Left colon (tissue), 2 donors: Measurements from ENCODE around the gene KRTAP5-5. TPM values are rescaled to one million over a fixed set of nuclear protein-coding genes. Genes with fewer than 3 reads are reported as not detected.
"Not testable (repeated sequence)": the region's sequence is repeated elsewhere in the genome, so short reads cannot be mapped to it uniquely, and the experiment has no call there.

ENCODE experiments used
- ATAC-seq: fragments of 200-7000 bp; cut with Tn5 transposase; one replicate; pipeline ENCODE4 v1.9.1; 2020; ENCODE audit warnings: mild to moderate bottlenecking, moderate library complexity
- DNase-seq, 2 donors: peaks; one replicate each; pipeline ENCODE4 v3.0.0-alpha.2; 2020
- intact Hi-C, 2 donors: fragments of 100-400 bp; cut with DNase I in 1 of 2; cut with micrococcal nuclease in 1 of 2; formaldehyde crosslinking; loops; one replicate each; pipeline versions ENCODE4 v1.11.2 to v1.14.0; 2022; cut with DNase I, micrococcal nuclease
- total RNA-seq, 2 donors: library from RNA; stranded (reverse); fragmentation: NEBNext Ultra II Directional; extraction: Animal tissue kit (Norgen Biotek cat#: 25700); gene quantifications; one replicate each; pipeline ENCODE4 v1.2.1, GENCODE V29; 2021
- donor health status: DM: no; HTN: no; CAD: no.
- donor health status: DM: yes; HTN: yes; CAD: no.

The KRTAP5-5 gene
- total RNA-seq, 2 donors from 2014 or later, result 0.28 to 0.43 TPM

DNA sequence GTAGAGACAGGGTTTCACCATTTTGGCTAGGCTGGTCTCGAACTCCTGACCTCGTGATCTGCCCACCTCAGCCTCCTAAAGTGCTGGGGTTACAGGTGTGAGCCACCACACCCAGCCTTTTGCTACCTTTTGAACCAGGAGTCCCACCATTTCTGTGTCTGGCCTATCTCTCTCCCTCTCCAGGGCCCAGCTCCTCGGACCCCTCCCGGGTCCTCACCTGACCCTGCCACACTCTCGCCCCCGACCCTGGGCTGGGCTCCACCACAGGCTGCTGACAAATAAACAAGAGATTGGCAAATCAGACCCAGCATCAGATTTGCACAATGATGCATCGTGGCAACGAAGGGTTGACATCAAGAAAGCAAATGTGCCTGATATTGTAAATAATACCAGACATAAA is 8.8 kb downstream of the KRTAP5-5 start:
- ATAC-seq (no peak), DNase-seq (no peak)
- intact Hi-C loops, result no loop called here

DNA sequence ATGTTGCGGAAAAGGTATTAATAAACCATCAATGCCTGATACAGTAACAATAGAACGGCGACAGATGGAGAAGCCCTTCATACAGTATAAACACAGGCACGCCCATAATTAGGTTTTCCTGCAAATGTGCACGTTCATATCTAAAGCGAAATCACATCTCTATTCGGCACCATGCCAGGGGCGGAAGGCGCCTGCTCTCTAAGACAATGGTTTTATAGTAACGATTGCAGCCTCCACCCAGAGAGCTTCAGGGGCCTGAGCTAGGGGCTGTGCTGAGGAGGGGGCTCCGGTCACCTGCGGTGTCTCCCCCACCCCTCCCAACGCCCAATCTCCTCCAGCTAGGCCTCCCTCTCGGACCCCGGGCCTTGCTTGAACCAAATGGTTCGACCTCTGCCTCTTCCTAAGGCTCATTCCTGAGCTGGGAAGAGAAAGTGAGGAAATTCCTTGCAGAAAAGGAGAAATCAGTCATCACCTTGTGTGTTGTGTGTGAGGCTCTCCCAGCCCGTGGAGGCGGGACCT is 9.6 kb downstream of the KRTAP5-5 start:
- peak; percentile 91 for ATAC-seq
- peak; percentile 80 to 89 for DNase-seq
- intact Hi-C loops, result no loop called here

DNA sequence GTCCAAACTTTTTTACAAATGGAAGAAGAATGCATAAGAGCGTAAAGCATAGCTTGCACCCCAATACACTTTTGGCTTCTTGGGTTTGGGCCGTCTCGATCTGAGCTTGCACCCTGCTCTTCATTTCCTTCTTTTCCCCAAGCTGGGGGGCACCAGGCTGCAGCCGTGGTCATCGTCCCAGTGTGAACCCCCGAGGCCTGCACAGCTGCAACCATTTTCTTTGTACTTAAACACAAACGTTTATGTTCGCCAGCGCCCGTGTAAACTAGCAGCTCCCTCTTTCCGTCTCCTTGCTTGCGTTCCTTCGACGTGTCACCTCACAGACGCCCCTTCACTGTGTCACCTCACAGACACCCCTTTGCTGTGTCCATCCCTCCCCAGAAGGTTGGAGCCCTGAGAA is 10.1 kb downstream of the KRTAP5-5 start:
- no peak for DNase-seq
- ATAC-seq, result no peak
- intact Hi-C loops, result no loop called here

DNA sequence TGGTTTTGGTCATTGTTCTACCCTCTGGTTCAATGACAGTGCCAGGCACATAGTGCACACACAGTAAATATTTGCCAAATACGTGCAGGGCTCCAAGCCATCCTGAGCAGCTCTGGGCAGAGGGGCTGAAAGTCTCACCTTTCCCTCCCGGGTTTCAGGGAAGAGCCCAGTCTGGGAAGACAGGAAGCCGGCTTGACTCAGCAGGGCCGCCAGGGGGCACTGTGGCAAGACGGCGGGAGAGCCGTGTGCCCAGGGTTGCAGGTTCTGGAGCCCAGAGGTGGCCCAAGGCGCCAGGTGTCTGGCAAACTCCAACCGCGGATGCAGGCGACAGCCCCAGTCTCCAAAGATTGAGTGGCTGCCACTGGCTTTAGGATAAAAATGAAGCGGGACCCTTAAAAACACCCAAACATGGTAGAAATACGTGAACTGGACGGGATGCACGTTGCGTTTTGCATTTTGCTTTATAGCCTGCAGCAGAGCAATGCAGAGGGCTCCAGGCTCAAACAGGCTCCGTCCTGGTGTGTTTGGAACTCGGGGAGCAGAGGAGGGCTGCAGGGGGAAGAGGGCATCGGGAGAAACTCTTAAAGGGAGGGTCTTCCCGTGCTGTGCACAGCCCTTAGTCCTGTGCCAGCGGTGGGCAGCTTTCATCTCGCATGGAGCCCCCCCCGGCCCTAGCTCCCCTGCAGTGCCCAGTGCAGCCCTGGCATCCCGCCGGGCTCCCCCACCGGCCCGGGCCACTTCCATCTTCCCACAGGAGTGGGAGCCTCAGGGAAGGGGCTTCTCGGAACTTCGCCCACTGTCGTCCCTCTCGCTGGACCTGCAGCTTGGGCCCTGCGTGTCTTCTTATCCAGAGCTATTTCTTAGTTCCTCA is 10.7 kb downstream of the KRTAP5-5 start:
- intact Hi-C loops, result no loop called here
- DNase-seq, result peak in 1 of 2 donors; percentile 36
- peak; percentile 72 for ATAC-seq

DNA sequence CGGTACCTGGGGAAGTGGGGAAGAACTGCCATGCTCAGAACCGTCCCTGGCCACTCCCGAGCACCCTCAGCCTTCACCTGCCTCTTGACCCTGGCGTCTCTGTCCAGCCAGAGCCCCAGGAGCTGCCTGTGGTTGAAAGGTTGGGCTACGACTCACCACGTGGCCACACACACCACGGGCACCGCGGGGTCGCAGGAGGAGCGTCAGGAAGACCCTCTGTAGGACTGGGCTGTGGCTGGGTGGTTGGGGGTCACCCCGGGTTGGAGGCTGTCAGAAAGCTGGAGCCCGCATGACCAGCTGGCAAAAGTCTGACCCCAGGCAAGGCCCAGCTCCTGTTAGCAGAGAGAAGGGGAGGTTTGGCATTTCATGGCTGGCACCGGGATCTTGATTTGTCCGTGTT is 11.5 kb downstream of the KRTAP5-5 start:
- DNase-seq (no peak), ATAC-seq (no peak)
- intact Hi-C loops, result no loop called here

DNA sequence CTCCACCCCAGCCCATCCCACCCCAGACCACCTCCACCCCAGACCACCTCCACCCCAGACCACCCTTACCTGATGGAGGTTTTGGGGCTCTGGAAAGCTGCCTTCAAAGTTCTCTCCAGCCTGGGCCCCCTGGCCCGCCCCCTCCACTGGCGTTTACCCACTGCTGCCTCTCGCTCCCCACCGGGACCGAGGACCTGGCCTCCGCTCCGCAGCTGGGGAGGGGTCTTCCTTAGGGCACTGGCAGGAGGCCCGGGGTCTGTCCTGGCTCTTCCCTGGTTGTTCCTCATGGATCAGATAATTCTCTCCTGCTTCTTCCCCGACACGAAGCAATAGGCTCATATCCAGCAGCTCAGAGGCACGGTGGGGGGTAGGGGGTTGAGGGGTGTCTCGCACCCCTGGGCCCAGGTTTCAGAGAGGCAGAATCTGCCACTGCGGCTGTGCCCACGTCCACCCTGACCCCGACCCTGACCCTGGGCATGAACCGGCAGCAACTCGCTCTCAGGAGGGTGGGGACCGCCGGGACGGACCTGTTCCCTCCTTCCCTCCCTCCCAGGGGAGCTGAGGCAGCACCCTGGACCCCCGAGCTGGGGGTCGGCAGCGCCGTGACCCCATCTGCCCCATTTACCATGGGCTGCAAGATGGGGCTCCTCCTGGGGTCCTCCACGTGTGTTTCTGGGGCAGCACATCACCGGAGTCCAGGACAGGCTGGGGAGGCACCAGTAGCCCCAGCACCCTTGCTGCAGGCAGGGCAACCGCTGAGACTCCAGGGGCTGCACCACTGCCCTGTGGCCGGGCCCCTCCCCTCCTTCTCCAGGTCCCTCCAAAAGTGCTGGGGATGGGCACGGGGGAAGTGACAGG is 12.9 kb downstream of the KRTAP5-5 start:
- DNase-seq (no peak), ATAC-seq (no peak)
- intact Hi-C loops, result no loop called here

DNA sequence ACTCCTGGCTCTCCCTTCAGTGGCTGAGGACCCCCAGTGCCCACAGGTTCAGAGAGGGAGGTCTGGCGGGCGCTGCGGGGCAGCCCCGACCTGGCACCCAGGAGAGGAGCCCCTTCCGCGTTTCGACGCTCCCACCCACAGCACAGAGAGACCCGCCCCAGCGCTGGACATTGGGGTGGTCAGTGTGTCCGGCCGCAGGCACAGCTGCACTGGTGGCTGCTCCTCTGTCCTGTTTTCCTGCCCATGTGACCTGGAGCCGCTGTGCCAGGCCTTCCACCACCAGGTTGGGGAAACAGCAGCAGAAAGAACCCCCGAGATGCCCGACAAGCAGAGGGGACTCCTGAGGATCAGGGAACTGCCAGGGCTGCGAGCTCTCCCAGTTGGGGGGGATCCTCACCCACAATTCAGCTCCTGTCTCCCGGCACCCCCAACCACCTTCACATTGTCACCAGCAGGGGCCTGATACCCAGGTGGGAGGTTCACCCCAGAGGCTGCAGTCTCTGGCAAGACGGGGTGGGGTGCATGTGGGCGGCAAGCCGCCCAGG is 13.6 kb downstream of the KRTAP5-5 start:
- no peak for DNase-seq
- intact Hi-C loops, result no loop called here
- ATAC-seq, result no peak

DNA sequence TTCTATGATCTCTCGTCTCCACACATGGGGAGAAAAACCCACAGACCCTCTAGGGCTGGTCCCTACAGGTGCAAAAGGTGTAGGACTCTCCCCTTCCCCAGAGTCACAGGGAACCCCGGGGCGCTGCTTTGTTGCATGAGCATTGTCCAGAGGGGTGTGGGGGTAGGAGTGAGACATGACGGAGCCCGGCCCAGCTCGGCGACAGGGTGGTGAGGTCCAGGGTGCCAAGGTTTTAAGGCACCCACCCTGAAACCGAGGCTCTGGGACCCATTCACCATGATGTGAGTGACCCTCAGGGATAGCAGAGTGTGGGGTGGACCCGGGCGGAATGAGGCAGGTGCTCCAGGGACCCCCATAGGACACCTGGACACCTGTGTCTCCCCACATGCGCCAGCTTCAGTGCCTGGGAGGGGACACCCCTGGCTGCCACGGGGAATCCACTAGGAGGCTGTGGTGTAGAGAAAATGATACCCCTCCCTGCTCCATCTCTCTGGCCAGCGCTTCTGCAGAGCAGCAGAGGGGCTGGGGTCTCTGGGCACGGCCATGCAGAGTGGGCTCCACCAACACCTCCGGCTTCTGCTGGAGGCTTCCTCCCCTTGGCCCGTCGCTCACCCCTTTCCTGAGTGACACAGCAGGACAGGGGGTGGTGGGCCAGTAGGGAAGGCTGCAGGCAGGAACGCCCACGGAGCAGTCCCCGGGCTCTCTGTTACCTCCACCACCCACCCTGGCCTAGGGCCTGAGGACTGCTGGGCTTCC is 15.2 kb downstream of the KRTAP5-5 start:
- ATAC-seq (no peak), DNase-seq (no peak)
- intact Hi-C loops, result no loop called here

DNA sequence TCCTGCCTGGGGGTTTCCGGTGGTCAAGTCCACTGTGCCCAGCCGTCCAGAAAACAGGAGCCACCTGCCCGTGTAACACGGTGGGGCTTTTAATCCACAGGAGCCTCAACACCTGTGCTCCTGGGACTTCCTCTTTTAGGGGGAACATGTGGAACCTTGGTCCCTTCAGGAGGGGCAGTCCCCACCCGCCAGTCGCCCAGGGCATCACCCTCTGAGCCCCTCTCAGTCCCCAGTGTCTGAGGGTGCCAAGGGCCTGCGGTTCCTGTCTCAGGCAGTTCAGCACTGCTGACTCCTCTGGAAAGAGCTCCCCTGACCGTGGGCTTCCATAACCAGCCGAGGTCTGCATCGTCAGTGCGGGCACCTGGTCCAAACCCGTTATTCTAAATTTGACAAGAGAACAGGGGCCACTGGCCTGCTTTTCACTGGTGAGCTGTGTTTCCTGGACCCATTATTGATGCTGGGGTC is 15.8 kb downstream of the KRTAP5-5 start:
- intact Hi-C loops, result no loop called here
- DNase-seq (no peak), ATAC-seq (no peak)

DNA sequence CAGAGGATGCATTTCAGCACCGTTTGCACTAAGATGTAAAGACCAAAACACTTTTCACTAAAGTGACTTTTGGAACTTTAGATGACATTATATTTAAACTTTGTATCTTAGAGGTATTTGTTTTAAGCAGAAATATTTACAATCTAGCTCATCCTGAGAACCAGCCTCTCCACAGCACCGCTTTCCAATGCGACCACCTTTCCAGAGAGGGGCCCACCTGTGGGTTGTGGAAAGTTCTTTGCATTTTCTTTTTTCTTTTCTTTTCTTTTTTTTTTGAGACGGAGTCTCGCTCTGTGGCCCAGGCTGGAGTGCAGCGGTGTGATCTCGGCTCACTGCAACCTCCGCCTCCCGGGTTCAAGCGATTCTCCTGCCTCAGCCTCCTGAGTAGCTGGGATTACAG is 17.0 kb downstream of the KRTAP5-5 start:
- ATAC-seq, intact Hi-C loops, DNase-seq: not testable (repeated sequence)

DNA sequence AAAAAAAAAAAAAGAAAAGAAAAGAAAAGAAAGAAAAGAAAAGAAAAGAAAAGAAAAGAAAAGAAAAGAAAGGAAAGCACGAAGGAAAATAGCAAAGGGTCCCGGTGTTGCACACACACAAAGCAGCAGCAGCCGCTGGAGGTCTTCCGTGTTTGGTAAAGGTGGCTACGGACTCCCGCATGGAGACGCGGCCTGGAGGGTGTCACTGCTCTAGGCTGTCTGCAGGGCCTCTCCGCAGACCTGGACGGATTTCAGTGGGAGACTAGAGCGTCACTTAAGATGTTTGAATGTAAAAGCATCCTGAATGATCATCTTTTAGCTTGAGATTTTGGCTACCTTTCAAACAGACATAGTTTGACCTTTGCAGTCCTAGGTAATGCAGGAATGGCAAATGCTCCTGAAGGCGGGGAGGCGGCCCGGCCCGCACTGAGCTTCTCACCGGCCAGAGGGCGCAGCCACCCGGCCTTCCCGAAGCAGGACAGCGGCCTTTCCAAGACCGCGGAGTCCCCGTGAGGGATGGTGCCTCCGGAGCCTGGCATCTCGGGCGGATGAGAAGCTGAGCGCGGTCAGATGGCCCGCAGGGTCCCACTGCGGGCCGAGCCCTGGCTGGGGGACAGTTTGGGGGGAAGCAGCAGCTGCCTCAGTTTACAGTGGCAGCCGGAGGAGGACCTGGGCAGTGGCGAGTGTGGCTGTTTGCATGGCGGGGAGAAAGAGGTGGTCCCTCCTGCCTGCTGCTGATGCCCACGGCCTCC is 18.5 kb downstream of the KRTAP5-5 start:
- DNase-seq, result no peak

DNA sequence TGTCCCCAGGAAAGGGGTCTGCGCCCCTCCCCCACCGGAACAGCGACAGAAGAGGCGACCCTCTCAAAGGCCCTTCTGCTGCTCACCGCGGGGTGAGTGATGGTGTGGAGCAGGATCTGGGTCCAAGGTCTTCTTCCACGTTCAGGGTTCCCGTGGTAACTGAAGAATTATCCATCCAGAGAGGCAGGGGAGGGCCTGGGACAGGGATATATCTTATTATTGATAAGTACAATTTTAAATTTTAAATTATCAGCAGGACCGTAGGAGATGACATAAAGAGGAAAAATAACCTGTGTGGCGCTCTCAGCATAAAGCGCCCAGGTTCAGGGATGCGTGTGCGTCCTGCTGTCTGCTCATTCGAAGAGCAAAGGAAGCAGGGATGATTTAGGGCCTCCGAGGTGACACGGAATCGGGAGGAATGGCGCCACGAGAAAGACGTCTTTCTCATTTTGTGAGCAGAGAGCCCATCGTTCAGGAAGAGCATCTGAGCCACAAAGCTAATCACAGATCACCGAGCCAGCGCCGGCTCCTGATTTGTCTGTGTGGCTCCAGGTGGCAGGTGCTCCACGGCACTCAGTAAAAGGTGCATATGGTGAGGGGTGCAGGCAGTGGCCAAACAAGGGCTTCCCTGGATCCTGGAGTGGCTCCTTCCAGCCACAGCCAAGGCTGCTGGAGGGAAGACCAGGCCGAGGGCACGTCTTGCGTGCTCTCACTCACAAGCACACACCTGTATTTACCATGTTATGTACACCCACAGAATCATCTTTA is 19.3 kb downstream of the KRTAP5-5 start:
- DNase-seq (no peak), ATAC-seq (no peak)
- intact Hi-C loops, result no loop called here

More for the DNA sequence above, 18.5 kb downstream of the KRTAP5-5 start:
- no peak for ATAC-seq
- intact Hi-C loops, result no loop called here

DNA sequence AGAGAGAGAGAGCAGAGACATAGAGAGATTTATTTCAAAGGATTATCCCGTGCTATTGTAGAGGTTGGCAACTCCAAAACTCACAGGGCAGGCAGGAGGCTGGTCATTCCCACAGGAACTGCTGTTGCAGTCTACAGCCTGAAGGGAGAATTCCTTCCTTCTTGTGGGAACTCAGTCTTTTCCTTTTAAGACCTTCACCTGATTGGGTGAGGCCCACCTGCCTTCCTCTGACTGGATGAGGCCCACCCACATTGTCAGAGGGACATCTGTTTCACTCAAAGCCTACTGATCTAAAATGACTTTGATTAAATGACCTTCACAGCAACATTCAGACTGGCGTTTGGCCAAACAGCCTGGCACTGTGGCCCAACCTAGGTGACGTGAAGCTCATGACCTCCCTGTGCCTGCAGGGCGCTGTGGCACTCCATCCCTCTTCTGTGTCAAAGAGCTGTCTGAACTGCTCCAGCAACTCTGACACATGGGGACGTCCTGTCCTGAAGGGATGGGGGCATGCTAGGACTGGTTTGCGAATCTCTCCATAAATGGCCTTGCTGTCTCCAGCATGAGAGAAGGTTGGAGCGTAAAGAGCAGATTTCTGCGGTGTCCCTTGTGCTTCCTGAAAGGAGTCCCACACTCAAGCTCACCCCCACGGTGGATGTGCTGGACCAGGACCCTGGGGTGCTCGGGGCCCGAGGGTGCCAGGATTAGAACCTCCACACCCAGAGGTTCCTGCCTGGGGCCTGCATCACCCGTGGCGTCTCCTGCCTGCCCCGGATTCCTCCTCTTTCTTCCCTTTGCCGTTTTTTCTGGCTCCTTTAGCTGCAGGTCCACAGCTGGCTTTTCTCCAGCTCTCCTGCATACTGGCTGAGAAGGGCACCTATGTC is 20.7 kb downstream of the KRTAP5-5 start:
- intact Hi-C loops, result loop anchor here in 1 of 2 donors (5.0 kb wide), 1 partner anchor 182 kb away; the partner anchor contains the start of gene SYT8
- DNase-seq (no peak), ATAC-seq (no peak)

DNA sequence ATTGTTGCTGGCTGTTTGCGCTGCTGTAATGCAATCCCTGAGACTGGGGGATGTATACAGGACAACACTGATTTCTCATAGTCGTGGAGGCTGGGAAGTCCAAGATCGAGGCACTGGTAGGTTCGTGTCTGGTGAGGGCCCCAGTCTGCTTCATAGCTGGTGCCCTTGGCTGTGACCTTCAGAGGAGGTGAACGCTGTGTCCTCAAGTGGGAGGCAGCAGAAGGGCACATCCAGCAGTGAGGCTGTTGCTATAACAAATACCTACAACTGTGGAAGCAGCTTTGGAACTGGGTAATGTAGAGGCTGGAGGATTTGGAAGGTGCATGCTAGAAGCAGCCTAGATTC is 21.3 kb downstream of the KRTAP5-5 start:
- intact Hi-C loops, result loop anchor here in 1 of 2 donors (5.0 kb wide), 1 partner anchor 181 kb away; the partner anchor contains the start of gene SYT8
- ATAC-seq, result no peak
- no peak for DNase-seq

DNA sequence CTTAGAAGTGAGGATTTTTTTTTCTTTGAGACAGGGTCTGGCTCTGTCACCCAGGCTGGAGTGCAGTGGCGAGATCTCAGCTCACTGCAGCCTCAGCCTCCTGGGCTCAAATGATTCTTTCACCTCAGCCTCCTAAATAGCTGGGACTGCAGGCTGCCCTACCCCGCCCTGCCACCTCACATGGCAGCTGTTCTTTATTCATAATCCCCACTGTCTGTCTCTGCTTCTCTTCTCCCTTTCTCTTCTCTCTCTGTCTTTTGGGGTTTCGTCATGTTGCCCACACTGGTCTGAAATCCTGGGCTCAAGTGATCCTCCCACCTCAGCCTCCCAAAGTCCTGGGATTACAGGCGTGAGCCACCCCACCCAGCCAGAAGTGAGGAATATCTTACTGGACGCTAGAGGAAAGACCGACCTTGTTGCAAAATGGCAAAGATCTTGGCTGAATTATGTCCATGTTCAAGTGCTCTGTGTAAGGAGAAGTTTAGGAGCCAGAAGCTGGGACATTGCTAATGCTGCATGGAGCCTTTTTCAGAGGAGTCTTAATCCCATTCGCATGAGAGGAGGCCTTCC is 21.9 kb downstream of the KRTAP5-5 start:
- no peak for DNase-seq
- intact Hi-C loops, result loop anchor here in 1 of 2 donors (5.0 kb wide), 1 partner anchor 181 kb away; the partner anchor contains the start of gene SYT8
- no peak for ATAC-seq

DNA sequence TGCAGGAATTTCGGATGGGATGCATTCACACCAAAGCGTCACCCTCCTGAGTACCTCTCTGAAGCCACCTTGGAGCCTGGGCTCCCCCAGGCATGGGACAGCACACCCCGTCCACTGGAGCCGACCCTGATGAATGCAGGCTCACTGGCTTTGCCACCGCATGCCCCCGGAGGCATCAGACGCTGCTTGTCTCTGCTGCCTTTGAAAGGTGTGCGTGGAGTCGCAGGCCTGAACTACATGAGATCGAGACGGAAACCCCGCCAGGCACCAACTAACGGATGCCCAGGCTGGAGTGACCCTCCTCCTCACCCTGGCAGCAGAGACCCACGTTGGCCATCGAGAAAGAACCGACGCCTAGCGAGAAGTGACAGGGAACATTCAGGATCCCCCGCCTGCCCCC is 22.5 kb downstream of the KRTAP5-5 start:
- intact Hi-C loops, result loop anchor here in 1 of 2 donors (5.0 kb wide), 1 partner anchor 180 kb away; the partner anchor contains the start of gene SYT8
- ATAC-seq (no peak), DNase-seq (no peak)
